K562 (cell line): ENCODE measurements around the gene WDPCP. TPM values are rescaled to one million over a fixed set of nuclear protein-coding genes. Genes with fewer than 3 reads are reported as not detected.

ENCODE experiments used
- ATAC-seq: fragments of 200-7000 bp; cut with Tn5 transposase; 3 replicates; pipeline ENCODE4 v1.9.1; 2020; ENCODE audit warnings: moderate library complexity
- BruUV-seq: library from RNA; stranded (reverse); fragments of 400-500 nt; replicated peaks from 2 replicates; lab custom pipeline; 2021; lab: Mats Ljungman, UMichigan
- CTCF ChIA-PET: fragments of 300-600 bp; formaldehyde crosslinking; extraction: SDS; loops from one replicate; lab custom pipeline; 2021; ENCODE audit warnings: low intra/inter-chr PET ratio; lab: Yijun Ruan, JAX
- POLR2A ChIA-PET: fragments of 300-600, 350-650 bp; sonication (Branson Sonifier 250); formaldehyde crosslinking; extraction: SDS; loops from one replicate; lab custom pipeline; 2021; ENCODE audit warnings: antibody characterized with exemption, inconsistent platforms; lab: Yijun Ruan, JAX
- DNase-seq, 4 experiments: peaks; one replicate each; pipeline versions ENCODE4 v3.0.0 to v3.0.0-alpha.2; 2011 to 2018; ENCODE audit warnings: low spot score in 3 of 4, mixed read lengths in 3 of 4; ENCODE audit errors: extremely low read depth in 1 of 4
- FAIRE-seq: peaks from 2 replicates; lab custom pipeline; 2011; peaks lifted over from hg19 to GRCh38; lab: Jason Lieb, UNC
- H2AFZ ChIP-seq: 2 replicates; pipeline ENCODE4 v1.6.0; 2011; ENCODE audit warnings: low read depth, low read length, control low read depth, inconsistent platforms
- H3K27ac ChIP-seq: fragments of 200-600 bp; 3 replicates; pipeline ENCODE4 v1.8.0; 2011; ENCODE audit warnings: low read depth, mild to moderate bottlenecking, control low read depth, inconsistent platforms, low read length, moderate library complexity, mixed read lengths; ENCODE audit errors: extremely low read depth
- H3K27me3 ChIP-seq, 2 experiments: fragments of 300-600 bp in 1 of 2; 2 replicates in 1 of 2; 3 replicates in 1 of 2; pipeline versions ENCODE4 v1.6.0 to v1.8.0; 2011; ENCODE audit warnings: inconsistent platforms in 2 of 2, low read length in 2 of 2, mild to moderate bottlenecking in 1 of 2, mixed read lengths in 1 of 2, moderate library complexity in 1 of 2; ENCODE audit not compliant: control insufficient read depth in 2 of 2, insufficient read depth in 2 of 2
- H3K36me3 ChIP-seq: fragments of 300-600 bp; 3 replicates; pipeline ENCODE4 v1.8.0; 2011; ENCODE audit warnings: mild to moderate bottlenecking, low read length, inconsistent platforms; ENCODE audit not compliant: control insufficient read depth, insufficient read depth
- H3K4me1 ChIP-seq, 2 experiments: fragments of 200-600 bp in 1 of 2; replicated peaks in 1 of 2; 2 replicates in 1 of 2; 3 replicates in 1 of 2; pipeline versions ENCODE4 v1.5.1 to v1.8.0; 2011; ENCODE audit warnings: inconsistent platforms in 2 of 2, low read length in 2 of 2, mild to moderate bottlenecking in 1 of 2, mixed read lengths in 1 of 2, moderate library complexity in 1 of 2; ENCODE audit not compliant: control insufficient read depth in 2 of 2, insufficient read depth in 2 of 2
- H3K4me2 ChIP-seq: 2 replicates; pipeline ENCODE4 v1.6.1; 2011; ENCODE audit warnings: low read length, control low read depth, inconsistent platforms, mixed read lengths; ENCODE audit not compliant: insufficient read depth
- H3K4me3 ChIP-seq: fragments of 200-600 bp; sonication (generic), shearing (Covaris generic); 2 replicates; pipeline ENCODE4 v1.5.1; 2016; ENCODE audit warnings: control low read depth, inconsistent platforms
- H3K79me2 ChIP-seq: fragments of 200-600 bp; 3 replicates; pipeline ENCODE4 v1.8.0; 2011; ENCODE audit warnings: low read length, inconsistent platforms; ENCODE audit not compliant: control insufficient read depth, insufficient read depth
- H3K9ac ChIP-seq, 2 experiments: 2 replicates each; pipeline versions ENCODE4 v1.6.0 to v1.6.1; 2011; ENCODE audit warnings: low read depth in 2 of 2, low read length in 2 of 2, control low read depth in 1 of 2, inconsistent platforms in 1 of 2, mild to moderate bottlenecking in 1 of 2, mixed read lengths in 1 of 2; ENCODE audit not compliant: insufficient read depth in 1 of 2
- H3K9me1 ChIP-seq: one replicate; pipeline ENCODE4 v1.6.0; 2011; ENCODE audit warnings: inconsistent platforms, mild to moderate bottlenecking, low read length, moderate library complexity; ENCODE audit not compliant: control insufficient read depth, insufficient read depth
- H3K9me3 ChIP-seq: replicated peaks from 2 replicates; pipeline ENCODE4 v1.5.1; 2011; ENCODE audit warnings: low read depth, low read length, inconsistent platforms; ENCODE audit not compliant: control insufficient read depth, insufficient read depth
- H4K20me1 ChIP-seq: replicated peaks from 2 replicates; pipeline ENCODE4 v1.6.1; 2011; ENCODE audit warnings: low read length, inconsistent platforms, mixed read lengths; ENCODE audit not compliant: control insufficient read depth, insufficient read depth
- FOXO4 ChIP-seq: fragments of 450-650 bp; formaldehyde crosslinking; IDR thresholded peaks from 2 replicates; pipeline ENCODE4 v1.4.0; 2020; ENCODE audit warnings: mild to moderate bottlenecking, moderate library complexity
- HMG20A ChIP-seq: fragments of 450-650 bp; formaldehyde crosslinking; conservative IDR thresholded peaks from 2 replicates; pipeline ENCODE4 v1.4.0; 2020; ENCODE audit warnings: mild to moderate bottlenecking, mixed read lengths
- RAD21 ChIP-seq, 2 experiments: fragments of 250-450 bp in 1 of 2; fragments of 450-650 bp in 1 of 2; sonication (Bioruptor Pico) in 1 of 2; formaldehyde crosslinking in 1 of 2; IDR thresholded peaks in 1 of 2; conservative IDR thresholded peaks in 1 of 2; 2 replicates each; pipeline versions ENCODE4 v1.4.0 to v1.8.0; 2020 to 2022; ENCODE audit warnings: mild to moderate bottlenecking in 2 of 2, moderate library complexity in 1 of 2
- ZNF121 ChIP-seq: sonication (generic); formaldehyde crosslinking; conservative IDR thresholded peaks from 2 replicates; pipeline ENCODE4 v1.8.0; 2022; ENCODE audit warnings: missing genetic modification reagents
- WGBS: fragments of 100-300 bp; shearing (Covaris generic); methylation state at CpG from one replicate; pipeline ENCODE4 v1.1.6; 2016; ENCODE audit warnings: low coverage, mixed read lengths; ENCODE audit not compliant: insufficient coverage; ENCODE audit errors: missing lambda C conversion rate; 5-methylcytosine and 5-hydroxymethylcytosine counted together
- in situ Hi-C: fragments of 300-500 bp; cut with MboI; formaldehyde crosslinking; loops from 4 replicates; pipeline ENCODE4 v1.15.0; 2018; ENCODE audit warnings: inconsistent platforms, mixed read lengths
- intact Hi-C: fragments of 100-400 bp; cut with micrococcal nuclease; formaldehyde crosslinking; loops from 2 replicates; pipeline ENCODE4 v1.14.2; 2022
- polyA plus RNA-seq, 8 experiments: library from polyadenylated mRNA; depleted of rRNA in 4 of 8; stranded (reverse) in 5 of 8; unstranded in 3 of 8; fragments of >200 nt; fragmentation: Nextera tagmentation in 2 of 8; fragmentation: Illumina TruSeq in 1 of 8; extraction: Ambion mirVana in 2 of 8; extraction: Trizol in 1 of 8; gene quantifications; 2 replicates each; pipeline versions ENCODE4 v1.2.1 to v1.2.3, GENCODE V29; 2011 to 2014; ENCODE audit warnings: inconsistent platforms in 1 of 8, missing spikeins in 1 of 8
- small RNA-seq: library from RNA; depleted of rRNA; stranded (forward); fragments of <200 nt; gene quantifications from one replicate; pipeline ENCODE3, GENCODE V24; 2014
- total RNA-seq, 7 experiments: library from RNA; depleted of rRNA in 6 of 7; stranded (reverse); fragments of >200 nt in 6 of 7; fragmentation: Illumina TruSeq in 2 of 7; extraction: Trizol in 2 of 7; gene quantifications; 2 replicates each; pipeline versions ENCODE4 v1.2.1 to v1.2.3, GENCODE V29; 2011 to 2021; ENCODE audit warnings: low replicate concordance in 1 of 7

Gene WDPCP
- total and polyA plus RNA-seq, 9 of the 15 experiments (the other 6 are each of a cell fraction or from before 2014, with no cell fraction given): 1.4 to 6.4 (median 5.5) TPM

- POLR2A ChIA-PET: no interaction called here
- intact Hi-C loops: loop anchor here (10.0 kb wide), 2 partner anchors 351 to 471 kb away; no protein-coding TSS in a partner anchor
- in situ Hi-C loops: no loop called here
Measured at GRCh38 chr2:63073994-63074393, 514.3 kb downstream of the WDPCP start.

GRCh38 chr2:63071664-63072063 lies 516.6 kb downstream of the WDPCP start:
- ATAC-seq: no peak
- H3K36me3 ChIP-seq: no peaks in the 10 kb centered on the region
- in situ Hi-C loops (no loop called here), intact Hi-C loops (loop anchor here (10.0 kb wide), 2 partner anchors 353 to 473 kb away; no protein-coding TSS in a partner anchor)
- no peak for DNase-seq
- H2AFZ ChIP-seq: no peak overlapping the region
- no peak overlapping the region for H3K4me3 ChIP-seq
- peaks cover 0 to 3% of the 10 kb centered on the region in 2 experiments; a peak in 1 of 5 replicates for H3K27me3 ChIP-seq
- CTCF ChIA-PET: no interaction called here
- POLR2A ChIA-PET: no interaction called here
- H3K9ac ChIP-seq: no peak overlapping the region
- 11% methylated on average over 2 of the region's 2 CpGs for WGBS
- no peaks in the 10 kb centered on the region for H3K79me2 ChIP-seq
- FAIRE-seq: no peak
- TF ChIP-seq FOXO4 (CRISPR knock-in tag): no peak
- TF ChIP-seq RAD21 (CRISPR knock-in tag; conservative IDR thresholded peaks at IDR 0.05 in 1 of 2, IDR thresholded peaks at IDR 0.05 in 1 of 2): 0 out of 4 replicates have a peak, but pooled peaks of 1 of the 2 experiments have one; percentile 8
- H3K27ac ChIP-seq: no peak overlapping the region
- BruUV-seq: no TSS peak
- H3K9me3 ChIP-seq: no peaks in the 10 kb centered on the region; the same call in 1 of the 2 replicates
- H3K4me1 ChIP-seq: no peaks in the 10 kb centered on the region
- no peaks in the 10 kb centered on the region for H4K20me1 ChIP-seq
- no peak overlapping the region for H3K4me2 ChIP-seq
- H3K9me1 ChIP-seq: no peaks in the 10 kb centered on the region

More at GRCh38 chr2:63073994-63074393, 514.3 kb downstream of the WDPCP start:
- Histone ChIP-seq H3K36me3 (no peaks in the 10 kb centered on the region), H3K9me1 (no peaks in the 10 kb centered on the region), H3K27me3 (no peaks in the 10 kb centered on the region), H3K4me2 (no peak overlapping the region), H3K9ac (no peak overlapping the region), H3K4me3 (no peak overlapping the region), H4K20me1 (no peaks in the 10 kb centered on the region), H3K27ac (no peak overlapping the region), H3K9me3 (no peaks in the 10 kb centered on the region; the same call in 1 of the 2 replicates), H3K4me1 (no peaks in the 10 kb centered on the region), H2AFZ (no peak overlapping the region), H3K79me2 (no peaks in the 10 kb centered on the region)
- BruUV-seq: no TSS peak
- no peak for FAIRE-seq
- ATAC-seq: no peak
- TF ChIP-seq ZNF121 (CRISPR knock-in tag): 0 out of 2 replicates have a peak, but pooled peaks have one; percentile 1
- no peak for TF ChIP-seq HMG20A (CRISPR knock-in tag)
- CTCF ChIA-PET: no interaction called here
- no peak for DNase-seq
- 3% methylated on average over 3 of the region's 3 CpGs for WGBS

Small RNA genes lying within 50 kb of the gene (small RNA-seq; reads per million reads assigned to genes)
- not detected for gene RF00017

Other genes with a start within 250 kb of the WDPCP start
- 191 and 222 TPM in 2 replicates for gene MDH1, start 486 bp upstream of the WDPCP start, total RNA-seq (2014; rRNA removed)
- 362 and 370 TPM in 2 replicates for gene MDH1, start 486 bp upstream of the WDPCP start, total RNA-seq (2014; rRNA removed; fragmentation: Illumina TruSeq; extraction: Trizol)
- gene MDH1, start 486 bp upstream of the WDPCP start, total RNA-seq (2015; rRNA removed; fragmentation: Illumina TruSeq; extraction: Trizol): 267 and 277 TPM in 2 replicates
- gene MDH1, start 486 bp upstream of the WDPCP start, total RNA-seq (2021): 215 and 248 TPM in 2 replicates
- gene MDH1, start 486 bp upstream of the WDPCP start, polyA plus RNA-seq (2011; rRNA removed): 405 and 439 TPM in 2 replicates
- gene MDH1, start 486 bp upstream of the WDPCP start, polyA plus RNA-seq (2014; fragmentation: Illumina TruSeq; extraction: Trizol): 244 and 284 TPM in 2 replicates
- gene MDH1, start 486 bp upstream of the WDPCP start, polyA plus RNA-seq (2014; fragmentation: Nextera tagmentation; extraction: Ambion mirVana): 1,000 to 10,000 TPM; 1,119 to 1,225 TPM
- gene MDH1, start 486 bp upstream of the WDPCP start, polyA plus RNA-seq (2014; rRNA removed): 283 and 284 TPM in 2 replicates